H7 (cell line): ENCODE results near the gene NPY4R2. TPM values are rescaled to one million over a fixed set of nuclear protein-coding genes. Genes with fewer than 3 reads are reported as not detected.
"Not testable (repeated sequence)": the region's sequence is repeated elsewhere in the genome, so short reads cannot be mapped to it uniquely, and the experiment has no call there.

Experiments used
- DNase-seq: peaks from one replicate; pipeline ENCODE4 v3.0.0; 2012
- H3K27me3 ChIP-seq: 2 replicates; pipeline ENCODE4 v1.6.0; 2011; ENCODE audit warnings: mild to moderate bottlenecking, low read length; ENCODE audit not compliant: control insufficient read depth, insufficient read depth
- H3K36me3 ChIP-seq: replicated peaks from 2 replicates; pipeline ENCODE4 v1.5.1; 2011; ENCODE audit warnings: low read length; ENCODE audit not compliant: control insufficient read depth, insufficient read depth
- H3K4me3 ChIP-seq: 2 replicates; pipeline ENCODE4 v1.5.1; 2011; ENCODE audit warnings: low read depth, mild to moderate bottlenecking, control low read depth, low read length, moderate library complexity; ENCODE audit not compliant: insufficient read depth
- total RNA-seq: library from RNA; depleted of rRNA; stranded (reverse); fragments of >200 nt; shearing (Covaris generic); gene quantifications from 2 replicates; pipeline ENCODE4 v1.2.3, GENCODE V29; 2014; rRNA removed

The NPY4R2 gene
- total RNA-seq = 0.17 TPM in 1 of 2 replicates, not detected in the other

DNA sequence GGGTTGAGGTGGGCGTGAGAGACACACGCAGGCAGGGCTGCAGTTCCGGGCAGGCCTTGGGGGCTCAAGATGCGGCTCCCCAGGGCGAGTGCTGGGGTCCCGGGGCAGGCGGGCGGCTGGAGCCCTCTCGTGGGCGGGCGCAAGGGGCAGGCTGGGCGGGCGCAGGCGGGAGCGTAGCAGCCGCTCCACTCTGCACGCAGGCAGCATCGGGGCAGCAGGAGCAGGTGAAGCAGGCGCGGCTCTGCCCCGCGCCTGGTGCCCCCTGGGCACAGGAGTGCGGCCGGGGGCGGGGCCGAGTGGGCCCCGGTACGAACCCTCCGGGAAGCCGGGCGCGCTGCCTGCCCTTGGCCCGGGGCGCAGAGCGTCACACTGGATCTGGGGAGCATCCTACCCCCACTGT lies at the start of gene NPY4R2:
NPY4R2 (plus strand) TSS at position 188 of the 400 bp plus-strand sequence. CDS start 3,326 bp downstream, outside the sequence.
- not testable (repeated sequence) for H3K36me3 ChIP-seq, H3K4me3 ChIP-seq, H3K27me3 ChIP-seq, DNase-seq

DNA sequence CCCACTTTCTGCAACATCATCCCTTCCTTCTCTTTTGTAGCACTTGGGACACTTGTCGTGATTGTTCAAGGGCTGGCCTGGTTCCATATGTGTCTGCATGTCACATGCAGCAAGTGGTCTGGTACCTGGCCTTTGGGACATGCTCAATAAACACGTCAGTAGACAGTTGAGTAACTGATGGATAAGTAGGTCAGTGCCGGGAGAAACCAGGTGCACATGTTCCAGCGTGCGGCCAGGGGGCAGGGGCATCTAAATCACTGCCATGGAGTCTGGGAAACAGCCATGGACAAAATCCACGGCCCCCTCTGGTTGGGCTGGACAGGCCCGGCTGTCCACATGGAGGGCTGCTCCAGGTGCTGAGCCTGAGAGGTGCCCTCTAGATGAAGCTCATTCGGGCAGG lies 47.6 kb upstream of the NPY4R2 start:
- not testable (repeated sequence) for H3K36me3 ChIP-seq, H3K4me3 ChIP-seq, DNase-seq, H3K27me3 ChIP-seq

DNA sequence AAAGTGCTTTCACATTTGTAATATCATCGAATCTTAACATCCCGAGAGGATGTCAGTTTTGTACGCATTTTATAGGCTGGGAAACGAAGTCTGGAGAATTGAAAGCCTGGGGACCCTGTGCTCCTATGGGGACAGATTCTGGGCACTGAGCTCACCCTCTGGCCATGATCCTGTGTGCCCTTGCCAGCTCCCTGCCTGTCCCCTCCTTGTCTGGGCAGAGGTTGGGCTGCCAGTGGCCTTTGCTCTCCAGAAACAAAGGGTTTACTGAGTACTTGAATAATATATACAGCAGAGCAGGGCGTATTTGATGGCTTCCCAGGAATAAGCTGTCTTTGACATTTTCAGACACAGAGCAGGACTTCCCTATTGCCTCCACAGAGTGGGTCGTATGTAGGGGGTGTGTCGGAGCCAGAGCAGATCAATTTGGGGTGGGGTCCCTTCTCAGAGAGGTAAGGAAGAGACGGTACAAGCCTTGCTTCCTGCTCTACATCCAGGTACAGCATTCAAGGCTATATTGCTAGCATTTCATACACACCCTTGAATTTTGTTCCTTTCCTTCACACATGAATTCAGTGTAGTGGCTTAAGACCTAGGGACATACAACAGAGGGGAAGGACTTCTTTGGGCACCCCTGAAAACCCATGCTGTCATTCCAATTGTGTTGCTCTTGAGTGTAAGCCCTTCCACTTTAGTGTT lies 46.8 kb upstream of the NPY4R2 start:
- not testable (repeated sequence) for H3K4me3 ChIP-seq, H3K27me3 ChIP-seq, DNase-seq, H3K36me3 ChIP-seq

GRCh38 chr10:47872236-47872635 lies 46.2 kb upstream of the NPY4R2 start:
- not testable (repeated sequence) for DNase-seq, H3K27me3 ChIP-seq, H3K4me3 ChIP-seq, H3K36me3 ChIP-seq

DNA sequence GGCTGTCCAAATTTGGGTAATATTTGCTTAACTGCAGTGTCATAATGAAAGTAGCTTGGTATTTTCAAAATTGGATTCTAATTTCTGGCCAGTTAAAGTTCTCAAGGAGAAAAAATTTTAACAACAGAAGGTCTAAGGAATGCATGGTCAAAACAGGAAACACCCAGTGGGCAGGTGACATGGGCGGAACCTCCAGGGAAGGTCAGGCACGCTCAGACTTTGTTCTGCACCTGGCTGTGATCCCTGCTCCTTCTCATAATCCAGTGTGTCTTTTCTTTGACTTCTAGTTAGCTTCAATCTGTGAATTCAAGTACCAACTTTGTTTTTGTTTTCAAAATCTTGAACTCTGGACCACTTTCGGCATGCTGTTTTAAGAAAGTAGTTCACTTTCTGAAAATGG lies 34.2 kb upstream of the NPY4R2 start:
- not testable (repeated sequence) for H3K27me3 ChIP-seq, H3K4me3 ChIP-seq, H3K36me3 ChIP-seq, DNase-seq

DNA sequence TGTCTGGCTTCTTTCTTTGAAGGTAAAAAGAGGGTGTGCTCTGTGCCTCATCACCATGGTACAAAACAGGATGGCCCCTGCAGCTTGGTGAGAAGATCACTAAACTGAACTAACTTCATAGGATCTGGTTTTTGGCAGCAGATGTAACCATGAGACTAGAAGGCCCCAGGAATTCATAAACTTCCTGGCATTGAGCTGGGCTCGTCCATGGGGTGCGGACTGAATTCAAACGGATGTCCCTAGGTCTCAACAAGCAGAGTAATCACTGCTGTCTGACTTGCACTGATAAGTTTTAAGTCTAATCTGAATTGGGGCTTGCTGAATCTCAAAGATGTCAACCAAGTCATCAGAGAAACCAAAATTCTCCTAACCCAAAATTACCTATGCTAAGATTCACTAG lies 33.5 kb upstream of the NPY4R2 start:
- DNase-seq, H3K36me3 ChIP-seq, H3K4me3 ChIP-seq, H3K27me3 ChIP-seq: not testable (repeated sequence)

DNA sequence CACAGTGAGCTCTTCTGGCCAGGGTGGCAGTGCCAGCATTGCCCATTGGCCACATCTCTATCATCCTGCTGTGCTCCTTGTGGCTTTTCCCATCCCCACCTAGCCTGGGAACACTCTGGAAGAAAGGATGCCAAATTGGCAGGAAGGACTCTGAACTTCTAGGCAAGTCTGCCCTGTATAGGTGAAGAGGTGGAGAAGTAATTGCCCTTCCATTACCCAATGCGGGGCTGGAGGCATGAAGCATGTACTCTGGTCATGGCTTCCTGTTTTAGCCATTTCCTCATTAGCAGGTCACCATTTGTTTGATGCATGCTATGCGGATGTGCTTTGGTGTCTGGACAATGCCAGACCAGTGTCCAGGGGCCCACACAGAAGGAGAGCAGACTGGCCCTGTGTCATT lies 32.1 kb upstream of the NPY4R2 start:
- H3K36me3 ChIP-seq, DNase-seq, H3K27me3 ChIP-seq, H3K4me3 ChIP-seq: not testable (repeated sequence)

DNA sequence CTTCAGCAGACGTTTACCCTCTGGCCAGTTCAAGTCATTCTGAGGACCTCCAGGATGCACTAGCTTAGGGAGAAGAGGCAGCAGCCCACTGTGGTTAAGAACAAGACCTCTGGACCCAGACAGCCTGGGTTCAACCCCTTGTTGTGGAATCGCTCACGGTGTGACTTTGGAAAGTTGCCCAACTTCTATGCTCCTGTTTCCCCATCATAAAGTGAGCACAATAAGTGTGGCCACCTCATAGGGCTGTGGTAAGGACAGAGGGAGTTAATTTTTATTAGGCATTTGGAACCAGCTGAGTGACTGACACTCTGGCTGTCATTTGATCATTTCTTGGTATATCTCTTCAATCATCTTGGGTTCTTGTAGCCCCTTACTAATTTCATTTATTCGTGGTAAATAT lies 31.6 kb upstream of the NPY4R2 start:
- not testable (repeated sequence) for DNase-seq, H3K4me3 ChIP-seq, H3K27me3 ChIP-seq, H3K36me3 ChIP-seq

GRCh38 chr10:47890737-47891136 lies 27.7 kb upstream of the NPY4R2 start:
- not testable (repeated sequence) for DNase-seq, H3K27me3 ChIP-seq, H3K4me3 ChIP-seq, H3K36me3 ChIP-seq

GRCh38 chr10:47892494-47893261 lies 25.8 kb upstream of the NPY4R2 start:
- DNase-seq, H3K27me3 ChIP-seq: not testable (repeated sequence)

GRCh38 chr10:47894571-47894970 lies 23.9 kb upstream of the NPY4R2 start:
- not testable (repeated sequence) for H3K36me3 ChIP-seq, DNase-seq, H3K27me3 ChIP-seq, H3K4me3 ChIP-seq

More at GRCh38 chr10:47892494-47893261, 25.8 kb upstream of the NPY4R2 start:
- not testable (repeated sequence) for H3K36me3 ChIP-seq, H3K4me3 ChIP-seq

DNA sequence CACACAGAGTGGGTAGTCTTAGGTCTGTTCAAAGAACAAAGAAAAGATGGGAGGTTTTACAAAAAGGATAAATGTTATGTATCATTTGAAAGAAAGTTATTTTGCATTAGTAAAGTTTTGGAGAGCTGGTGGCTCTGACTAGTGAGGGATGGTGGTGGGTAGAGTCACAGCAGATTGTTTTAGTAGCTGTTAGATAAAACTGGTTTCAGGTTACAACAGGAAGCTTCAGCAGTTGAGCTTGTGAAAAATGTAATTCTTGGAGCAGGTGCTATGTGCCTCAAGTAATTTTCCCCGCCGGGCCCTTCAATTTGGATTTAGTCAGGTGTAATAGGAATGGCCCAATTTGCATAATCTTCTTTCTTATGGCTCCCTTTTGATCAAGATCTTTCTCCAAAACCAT lies 20.6 kb upstream of the NPY4R2 start:
- not testable (repeated sequence) for H3K36me3 ChIP-seq, DNase-seq, H3K27me3 ChIP-seq, H3K4me3 ChIP-seq

DNA sequence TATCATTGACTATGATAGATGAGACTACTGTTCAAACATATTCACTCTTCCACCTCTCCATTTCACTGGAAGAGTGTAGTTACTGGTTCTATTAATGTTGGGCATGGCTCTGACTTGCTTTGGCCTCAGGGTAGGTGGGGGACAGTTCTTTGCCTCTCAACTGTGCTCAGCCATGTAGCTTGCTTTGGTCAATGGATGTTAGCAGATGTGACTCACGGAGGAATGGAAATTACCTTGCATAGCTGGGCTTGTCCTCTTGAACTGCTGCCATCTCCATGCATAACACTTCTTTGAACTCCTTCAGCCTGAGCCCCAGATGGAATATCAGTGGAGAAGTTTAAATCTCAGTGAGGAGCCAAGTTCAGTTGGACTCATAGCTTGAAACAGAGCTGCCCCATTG lies 9.1 kb upstream of the NPY4R2 start:
- DNase-seq, H3K36me3 ChIP-seq, H3K27me3 ChIP-seq, H3K4me3 ChIP-seq: not testable (repeated sequence)

DNA sequence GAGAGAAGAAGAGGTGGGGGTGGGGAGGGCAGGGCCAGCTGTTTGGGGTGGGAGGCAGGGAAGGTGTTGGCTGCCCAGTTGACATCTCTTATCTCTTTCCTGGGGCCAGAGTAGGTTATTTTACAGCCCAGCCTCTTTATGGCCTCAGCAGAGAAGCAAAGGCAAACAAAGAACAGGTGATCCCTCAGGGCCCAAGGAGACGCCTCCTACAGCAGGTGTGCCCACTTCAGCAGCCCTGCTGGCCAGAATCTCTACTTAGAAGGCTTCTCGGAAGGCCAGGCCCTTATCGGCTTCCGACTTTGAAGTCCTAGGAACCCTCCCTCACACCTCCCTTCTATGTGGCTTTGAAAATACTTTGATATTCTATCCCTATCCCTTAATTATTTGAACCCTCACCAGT lies 8.0 kb upstream of the NPY4R2 start:
- not testable (repeated sequence) for DNase-seq, H3K36me3 ChIP-seq, H3K4me3 ChIP-seq, H3K27me3 ChIP-seq

DNA sequence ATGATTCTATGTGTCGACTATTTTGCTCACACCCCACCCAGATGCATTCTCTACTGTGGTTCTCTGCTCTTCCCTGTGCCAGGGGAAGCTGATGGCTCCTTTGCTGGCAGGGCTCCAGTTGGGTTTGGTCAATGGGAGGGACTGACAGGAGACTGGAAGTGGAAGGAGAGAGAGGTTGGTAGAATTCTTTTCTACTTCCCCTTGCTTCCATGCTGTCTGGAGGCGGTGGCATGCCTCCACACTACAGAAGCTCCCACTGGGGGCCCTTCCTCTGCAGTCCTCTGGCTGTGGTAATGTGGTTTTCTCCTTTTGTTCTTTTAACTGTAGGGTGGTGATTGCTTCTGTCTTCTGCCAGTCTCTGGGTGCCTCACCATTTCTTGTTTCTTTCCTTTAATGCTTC lies 4.4 kb upstream of the NPY4R2 start:
- DNase-seq, H3K27me3 ChIP-seq, H3K36me3 ChIP-seq, H3K4me3 ChIP-seq: not testable (repeated sequence)
